Osteoblast (primary cell): ENCODE results near the gene TLE2. TPM values are rescaled to one million over a fixed set of nuclear protein-coding genes. Genes with fewer than 3 reads are reported as not detected.

ENCODE experiments used
- DNase-seq: peaks from one replicate; pipeline ENCODE4 v3.0.0; 2011; ENCODE audit warnings: low spot score, mixed read lengths; ENCODE audit not compliant: insufficient read length; ENCODE audit errors: missing footprints
- H2AFZ ChIP-seq: 2 replicates; pipeline ENCODE4 v1.6.0; 2011; ENCODE audit warnings: mild to moderate bottlenecking, low read length
- H3K27ac ChIP-seq: 2 replicates; pipeline ENCODE4 v1.5.1; 2011; ENCODE audit warnings: mild to moderate bottlenecking, low read depth, low read length, moderate library complexity
- H3K27me3 ChIP-seq: 2 replicates; pipeline ENCODE4 v1.6.0; 2012; ENCODE audit warnings: mild to moderate bottlenecking, control low read depth, inconsistent platforms, low read length, moderate library complexity; ENCODE audit not compliant: insufficient read depth
- H3K36me3 ChIP-seq: 2 replicates; pipeline ENCODE4 v1.5.1; 2011; ENCODE audit warnings: mild to moderate bottlenecking, low read length, control low read depth, moderate library complexity; ENCODE audit not compliant: insufficient read depth
- H3K4me1 ChIP-seq: 2 replicates; pipeline ENCODE4 v1.5.1; 2011; ENCODE audit warnings: mild to moderate bottlenecking, low read length, control low read depth, moderate library complexity; ENCODE audit not compliant: insufficient read depth
- H3K4me2 ChIP-seq: 2 replicates; pipeline ENCODE4 v1.6.0; 2011; ENCODE audit warnings: mild to moderate bottlenecking, low read length; ENCODE audit not compliant: insufficient read depth
- H3K4me3 ChIP-seq: fragments of 200-600 bp; sonication (generic); 3 replicates; pipeline ENCODE4 v1.5.1; 2012; ENCODE audit warnings: mild to moderate bottlenecking, low read length, inconsistent platforms; ENCODE audit not compliant: insufficient read depth
- H3K79me2 ChIP-seq: 2 replicates; pipeline ENCODE4 v1.6.0; 2012; ENCODE audit warnings: mild to moderate bottlenecking, low read length, control low read depth, inconsistent platforms; ENCODE audit not compliant: insufficient read depth
- H3K9me3 ChIP-seq: 2 replicates; pipeline ENCODE4 v1.5.1; 2011; ENCODE audit warnings: low read depth, low read length, control low read depth
- H4K20me1 ChIP-seq: 2 replicates; pipeline ENCODE4 v1.6.0; 2012; ENCODE audit warnings: mild to moderate bottlenecking, low read length, control low read depth; ENCODE audit not compliant: insufficient read depth
- CTCF ChIP-seq: IDR thresholded peaks from 2 replicates; pipeline ENCODE4 v1.5.1; 2011; ENCODE audit warnings: mild to moderate bottlenecking, low read depth, low read length, moderate library complexity; ENCODE audit errors: extremely low read depth
- total RNA-seq: library from RNA; depleted of rRNA; stranded (reverse); fragments of >200 nt; gene quantifications from 2 replicates; pipeline ENCODE4 v1.2.3, GENCODE V29; 2012

The TLE2 gene
- total RNA-seq, 1 donor = 5.1 TPM

- H3K4me3 ChIP-seq = peak overlapping the region; percentile 87
- no peaks in the 10 kb centered on the region for H3K27me3 ChIP-seq
- no peak for TF ChIP-seq CTCF
- H2AFZ ChIP-seq = no peak overlapping the region
- no peaks in the 10 kb centered on the region for H3K9me3 ChIP-seq
- H3K36me3 ChIP-seq = peaks cover 23% of the 10 kb centered on the region
- H3K4me1 ChIP-seq = peaks cover 13% of the 10 kb centered on the region
- H4K20me1 ChIP-seq = peaks cover 33% of the 10 kb centered on the region
- peaks cover 31% of the 10 kb centered on the region for H3K79me2 ChIP-seq
- peak; percentile 95 for DNase-seq
- H3K4me2 ChIP-seq = peak overlapping the region; percentile 86
- peak overlapping the region; percentile 37 for H3K27ac ChIP-seq
Measured at GRCh38 chr19:3061182-3062161, 32.4 kb upstream of the TLE2 start.

GRCh38 chr19:3060857-3061181 lies 31.7 kb upstream of the TLE2 start:
- no peak overlapping the region for H2AFZ ChIP-seq
- peak overlapping the region; percentile 87 for H3K4me3 ChIP-seq
- H3K27ac ChIP-seq = peak overlapping the region; percentile 37
- TF ChIP-seq CTCF = no peak
- no peak for DNase-seq
- peaks cover 31% of the 10 kb centered on the region for H3K79me2 ChIP-seq
- no peaks in the 10 kb centered on the region for H3K27me3 ChIP-seq
- peaks cover 24% of the 10 kb centered on the region for H3K36me3 ChIP-seq
- H3K4me2 ChIP-seq = peak overlapping the region; percentile 86
- peaks cover 35% of the 10 kb centered on the region for H4K20me1 ChIP-seq
- H3K9me3 ChIP-seq = no peaks in the 10 kb centered on the region
- peaks cover 13% of the 10 kb centered on the region for H3K4me1 ChIP-seq

GRCh38 chr19:3059653-3060052 lies 30.6 kb upstream of the TLE2 start:
- H3K36me3 ChIP-seq = peaks cover 35% of the 10 kb centered on the region
- peaks cover 45% of the 10 kb centered on the region for H4K20me1 ChIP-seq
- no peak for TF ChIP-seq CTCF
- no peak overlapping the region for H2AFZ ChIP-seq
- peaks cover 31% of the 10 kb centered on the region for H3K79me2 ChIP-seq
- no peak overlapping the region for H3K4me2 ChIP-seq
- H3K27ac ChIP-seq = no peak overlapping the region
- peak; percentile 58 for DNase-seq
- H3K27me3 ChIP-seq = no peaks in the 10 kb centered on the region
- H3K4me1 ChIP-seq = peaks cover 13% of the 10 kb centered on the region
- H3K9me3 ChIP-seq = no peaks in the 10 kb centered on the region
- no peak overlapping the region for H3K4me3 ChIP-seq

- H3K79me2 ChIP-seq = peaks cover 31% of the 10 kb centered on the region
- no peak overlapping the region for H3K4me2 ChIP-seq
- no peak overlapping the region for H2AFZ ChIP-seq
- H3K36me3 ChIP-seq = peaks cover 42% of the 10 kb centered on the region
- no peak for TF ChIP-seq CTCF
- H3K27me3 ChIP-seq = no peaks in the 10 kb centered on the region
- H3K9me3 ChIP-seq = no peaks in the 10 kb centered on the region
- H3K4me1 ChIP-seq = peaks cover 13% of the 10 kb centered on the region
- peaks cover 51% of the 10 kb centered on the region for H4K20me1 ChIP-seq
- peak; percentile 67 for DNase-seq
- no peak overlapping the region for H3K4me3 ChIP-seq
- no peak overlapping the region for H3K27ac ChIP-seq
Measured at GRCh38 chr19:3058821-3059314, 29.8 kb upstream of the TLE2 start.
